NOMO-1 (cell line): ENCODE data around the gene TEPSIN.

ENCODE experiments used
- DNase-seq, 2 experiments: peaks; one replicate each; lab custom pipeline; 2025; ENCODE audit not compliant: unreplicated experiment in 2 of 2; lab: John Stamatoyannopoulos, UW

TEPSIN gene

DNA sequence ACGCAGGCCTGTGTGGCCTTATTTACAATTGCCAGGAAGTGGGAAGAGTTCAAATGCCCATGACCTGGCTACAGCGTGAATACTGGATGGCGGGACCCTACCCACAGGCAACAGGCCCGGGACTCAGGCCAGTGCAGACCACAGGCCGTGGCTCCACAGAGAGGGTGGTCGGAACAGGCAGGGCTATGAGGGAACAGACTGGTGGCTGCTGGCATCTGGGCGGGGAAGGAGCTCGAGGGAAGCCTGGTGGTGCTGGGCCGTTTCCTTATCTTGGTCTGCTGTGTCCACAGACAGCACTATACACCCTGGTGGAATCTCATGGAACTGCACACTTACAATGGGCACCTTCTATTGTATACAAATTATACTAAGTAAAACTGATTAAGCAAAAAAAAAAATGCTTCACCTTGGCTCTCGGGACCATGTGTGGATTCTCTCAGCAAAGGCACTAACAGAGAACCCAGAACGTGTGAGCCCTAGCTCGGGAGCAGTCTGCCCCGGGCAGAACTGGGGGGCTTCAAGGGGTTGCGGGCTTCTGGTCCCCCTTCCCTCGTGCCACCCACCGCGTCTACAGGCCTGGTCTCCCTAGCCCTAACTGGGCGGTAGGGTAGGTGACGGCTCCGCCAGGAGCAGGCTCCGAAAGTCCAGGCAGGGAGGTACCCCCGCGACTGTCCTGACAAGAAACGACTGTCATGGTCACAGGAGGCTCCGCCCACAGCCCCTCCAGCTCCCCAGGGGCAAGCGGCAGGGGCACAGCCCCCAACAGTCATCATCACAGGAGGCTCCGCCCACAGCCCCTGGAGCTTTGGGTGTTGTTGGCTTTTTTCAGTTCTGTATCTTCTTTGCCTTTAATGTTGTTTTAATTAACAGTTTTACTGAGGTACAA is 37.9 kb downstream of the TEPSIN start:
- DNase-seq, result peak; percentile 10 to 31

DNA sequence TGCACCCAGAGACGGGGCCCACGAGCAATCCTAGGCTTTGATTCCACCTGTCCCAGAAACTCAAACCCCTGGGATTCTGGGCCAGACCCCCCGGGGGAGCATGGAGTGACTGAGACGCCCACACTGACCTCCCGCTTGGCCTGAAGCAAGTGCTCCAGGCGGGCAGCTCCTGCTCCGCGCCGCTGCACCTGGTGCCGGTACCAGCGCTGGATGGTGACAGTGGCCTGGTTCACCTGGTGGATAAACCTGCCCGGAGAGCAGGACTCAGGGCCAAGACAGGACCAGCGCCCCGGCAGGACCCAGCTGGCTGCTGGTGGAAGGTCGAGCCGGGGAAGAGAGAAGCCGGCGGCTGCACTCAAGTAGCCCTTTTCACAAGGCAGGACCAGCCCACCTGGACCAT is 38.7 kb downstream of the TEPSIN start:
- no peak for DNase-seq

GRCh38 chr17:81199482-81199830 is 39.4 kb downstream of the TEPSIN start:
- DNase-seq, result no peak

GRCh38 chr17:81198826-81199481 is 39.9 kb downstream of the TEPSIN start:
- DNase-seq, result no peak

DNA sequence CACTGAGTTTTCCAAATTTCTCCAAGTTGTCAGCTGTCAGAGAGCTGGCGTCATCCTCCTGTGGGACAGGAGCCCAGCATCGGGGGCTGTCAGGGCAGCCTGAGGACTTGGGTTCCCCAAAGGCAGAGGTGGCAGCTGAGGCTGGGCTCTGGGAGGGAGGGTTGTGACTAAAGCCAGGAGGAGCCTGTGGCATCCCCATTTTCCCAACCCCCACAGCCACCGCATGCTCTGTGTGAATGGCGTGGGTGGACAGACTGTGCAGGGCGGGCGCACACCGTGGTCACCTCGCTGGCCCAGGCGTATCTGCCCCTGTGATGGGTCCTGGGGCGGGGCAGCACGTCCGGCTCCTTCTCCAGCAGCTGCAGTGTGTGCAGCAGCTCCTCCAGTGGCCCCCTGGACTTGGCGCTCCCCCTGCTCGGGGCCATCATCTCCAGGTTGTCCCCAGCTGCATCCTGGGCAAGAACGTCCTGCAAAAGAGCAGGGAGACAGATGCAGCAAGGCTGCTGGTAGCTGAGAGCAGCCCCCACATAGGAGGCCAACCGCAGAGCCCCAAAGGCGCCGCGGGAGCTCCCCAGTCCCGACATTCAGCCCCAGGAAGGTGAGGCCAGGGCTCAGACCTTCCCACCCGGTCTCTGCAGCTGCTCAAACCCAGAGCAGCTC is 40.9 kb downstream of the TEPSIN start:
- DNase-seq, result no peak

DNA sequence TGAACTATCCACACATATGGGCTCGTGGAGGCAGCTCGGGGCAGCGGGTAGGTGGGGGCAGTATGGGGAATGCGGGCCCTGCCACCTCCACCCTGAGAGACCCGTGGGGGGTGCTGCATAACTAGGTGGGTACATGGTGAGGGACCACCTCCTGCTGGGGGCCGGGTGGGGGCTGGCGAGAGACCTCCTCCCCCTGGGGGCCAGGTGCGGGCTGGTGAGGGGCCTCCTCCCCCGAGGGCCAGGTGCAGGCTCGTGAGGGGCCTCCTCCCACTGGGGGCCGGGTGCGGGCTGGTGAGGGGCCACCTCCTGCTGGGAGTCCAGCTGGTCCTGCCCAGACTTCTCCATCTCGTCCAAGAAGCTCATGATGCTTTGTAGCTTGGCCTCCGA is 41.5 kb downstream of the TEPSIN start:
- DNase-seq, result no peak

- no peak for DNase-seq
Observed at GRCh38 chr17:81196505-81197408, 42.1 kb downstream of the TEPSIN start.

- DNase-seq, result no peak
Observed at GRCh38 chr17:81195941-81196495, 42.8 kb downstream of the TEPSIN start.

DNA sequence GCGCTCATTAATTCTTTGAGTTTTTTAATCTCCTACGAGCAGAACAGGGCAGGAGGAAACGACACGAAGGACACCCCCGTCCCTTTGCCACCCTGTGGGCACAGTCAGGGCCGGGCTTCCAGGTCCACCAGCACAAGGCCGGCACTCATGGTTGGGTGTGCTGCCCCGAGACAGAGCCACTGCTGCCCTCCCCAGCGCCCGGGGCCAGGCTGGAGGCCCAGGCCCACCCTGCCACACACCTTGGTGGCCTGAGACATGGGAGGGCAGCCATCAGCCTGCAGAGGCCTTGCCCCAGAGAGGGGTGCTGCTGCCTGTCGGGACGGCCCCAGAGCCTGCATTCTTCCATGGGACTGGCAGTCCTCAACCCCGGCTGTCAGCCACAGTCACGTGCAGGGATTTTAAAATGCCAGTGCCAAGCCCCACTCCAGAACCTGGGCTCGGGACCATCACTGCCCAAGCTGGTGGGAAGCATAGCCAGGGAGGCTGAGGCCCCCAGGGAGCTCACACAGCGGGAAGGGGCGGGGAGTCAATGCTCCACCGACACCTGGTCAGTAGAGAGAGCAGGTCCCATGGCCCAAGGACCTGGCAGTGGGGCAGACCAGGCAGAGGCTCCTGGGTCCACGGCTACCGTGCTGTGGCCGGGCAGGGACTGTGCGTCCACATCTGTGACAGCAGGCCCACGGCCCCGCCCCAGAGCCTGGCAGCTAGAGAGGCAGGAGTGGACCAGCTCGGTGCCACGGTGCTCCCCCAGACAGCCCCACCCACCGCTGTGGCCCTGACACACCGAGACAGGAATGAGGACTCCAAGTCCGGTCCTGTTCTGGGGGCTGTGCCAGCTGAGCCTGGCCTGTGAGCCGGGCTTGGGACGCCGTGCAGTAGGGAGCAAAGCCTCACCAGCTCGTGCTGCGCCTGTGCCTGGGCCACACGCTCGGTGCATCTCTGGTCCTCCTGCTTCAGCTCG is 43.6 kb downstream of the TEPSIN start:
- DNase-seq, result no peak

DNA sequence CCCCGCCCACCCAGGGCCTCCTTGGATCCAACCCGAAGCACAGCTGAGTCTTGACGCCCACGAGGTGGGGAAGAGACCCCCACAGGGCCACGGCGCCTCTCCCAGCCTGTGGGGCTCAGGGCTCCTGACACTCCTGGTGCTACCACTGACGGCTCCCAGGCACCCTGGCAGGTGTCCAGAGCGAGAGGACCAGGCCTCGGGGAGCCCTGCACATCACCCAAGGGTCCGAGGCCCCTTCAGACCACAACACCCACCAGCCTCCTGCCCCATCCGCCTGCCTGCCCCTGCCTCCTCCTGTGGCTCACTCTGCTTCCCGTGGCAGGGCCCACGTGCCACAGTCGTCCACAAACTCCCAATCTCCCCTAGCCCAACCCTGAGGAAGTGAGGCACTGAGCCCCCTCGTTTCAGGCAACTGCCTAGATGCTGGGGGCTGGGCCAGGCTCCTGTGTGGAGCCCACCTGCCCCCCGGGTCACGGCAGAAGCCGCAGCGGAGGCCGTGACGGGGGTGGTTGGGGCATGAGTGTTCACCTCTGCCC is 44.6 kb downstream of the TEPSIN start:
- DNase-seq, result no peak

DNA sequence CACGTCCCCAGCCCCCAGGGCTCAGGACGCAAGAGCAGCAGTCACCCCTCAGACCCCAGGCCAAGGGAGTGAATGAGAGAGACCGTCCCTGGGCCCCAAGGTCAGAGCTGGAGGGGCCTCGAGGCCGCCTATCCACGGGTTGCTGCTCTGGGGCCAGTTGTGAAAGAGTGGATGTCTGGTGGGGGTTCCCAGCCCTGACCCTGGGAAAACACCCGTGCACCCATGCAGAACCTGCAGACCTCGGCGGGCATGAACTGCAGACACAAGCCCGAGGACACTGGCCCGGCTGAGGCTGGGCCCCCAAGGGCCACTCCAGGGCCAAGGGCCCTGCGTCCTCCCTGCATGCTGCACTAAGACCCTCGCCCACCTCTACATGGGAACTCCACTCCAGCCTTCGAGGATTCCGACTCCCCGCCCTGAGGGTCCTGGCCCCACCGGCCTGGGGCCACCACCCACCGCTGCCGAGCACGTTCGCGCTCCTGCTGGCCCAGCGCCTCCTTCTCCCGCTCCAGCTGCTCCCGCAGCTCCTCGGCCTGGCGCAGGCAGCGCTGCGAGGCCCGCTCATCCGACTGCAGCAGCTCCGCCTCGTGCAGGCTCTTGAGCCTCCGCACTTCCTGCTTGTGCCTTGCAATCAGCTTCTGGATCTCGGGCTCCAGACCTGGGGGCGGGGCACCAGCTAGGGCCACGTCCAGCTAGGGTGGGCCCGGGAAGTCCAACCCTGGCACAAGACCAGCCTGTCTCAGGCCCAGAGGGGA is 45.2 kb downstream of the TEPSIN start:
- no peak for DNase-seq

DNA sequence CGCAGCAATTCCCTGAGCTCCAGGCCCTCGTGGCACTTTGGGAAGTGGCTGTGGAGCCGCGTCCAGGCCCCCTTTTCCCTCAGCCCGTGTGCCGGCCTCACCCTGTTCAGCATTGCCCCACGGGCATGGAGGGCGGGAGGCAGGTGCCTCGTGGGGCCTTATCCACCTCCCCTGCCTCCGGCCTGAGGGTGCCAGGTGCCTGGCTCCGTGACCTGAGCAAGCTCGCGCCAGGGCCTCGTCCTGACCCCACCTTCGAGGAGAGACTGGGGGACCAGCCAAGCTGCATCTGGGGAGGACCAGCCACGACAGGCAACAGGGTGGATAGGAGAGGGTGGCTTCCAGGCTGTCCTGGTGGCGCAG is 45.8 kb downstream of the TEPSIN start:
- no peak for DNase-seq

GRCh38 chr17:81192386-81193050 is 46.3 kb downstream of the TEPSIN start:
- DNase-seq, result no peak

DNA sequence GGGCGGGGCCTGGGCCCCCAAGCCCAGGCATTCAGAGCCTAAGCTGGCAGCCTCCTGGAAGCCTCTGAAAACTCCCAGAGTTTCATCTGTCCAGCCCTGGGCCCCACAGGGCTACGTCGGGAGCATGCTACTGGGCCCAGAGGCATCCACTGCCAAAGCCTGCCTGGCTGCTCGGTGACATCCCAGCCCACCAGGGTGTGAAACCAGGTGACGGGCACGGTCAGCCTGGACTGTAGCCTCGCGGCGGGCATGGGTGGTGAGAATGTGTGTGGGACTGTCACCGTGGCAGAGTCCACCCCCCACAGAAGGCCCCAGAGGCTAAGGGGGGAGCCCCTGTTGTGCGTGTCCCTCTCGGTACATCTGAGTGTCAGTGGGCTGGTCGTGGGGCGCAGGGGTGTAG is 47.2 kb downstream of the TEPSIN start:
- no peak for DNase-seq

DNA sequence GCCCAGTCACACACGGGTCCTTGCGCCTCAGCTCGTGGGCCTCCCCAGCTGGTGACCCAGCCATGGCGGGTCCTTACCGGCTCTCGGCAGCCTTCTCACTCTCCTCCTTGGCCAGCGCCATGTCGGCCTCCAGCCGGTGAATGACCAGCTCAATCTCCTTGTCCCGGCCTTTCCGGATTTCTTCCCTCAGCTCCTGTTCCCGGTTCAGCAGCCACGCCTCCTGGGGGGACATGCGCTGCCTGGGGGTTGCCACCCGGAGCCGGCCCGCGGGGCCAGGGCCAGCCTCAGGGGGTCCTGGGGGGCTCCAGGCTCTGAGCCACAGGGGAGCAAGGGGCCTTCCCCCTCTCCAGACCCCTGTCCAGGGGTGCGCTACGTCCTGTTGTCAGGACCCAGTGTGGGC is 47.7 kb downstream of the TEPSIN start:
- no peak for DNase-seq

GRCh38 chr17:81190591-81190990 is 48.3 kb downstream of the TEPSIN start:
- no peak for DNase-seq

- DNase-seq, result no peak
Observed at GRCh38 chr17:81189670-81190530, 49.0 kb downstream of the TEPSIN start.
